GM21717 (cell line): Measurements from ENCODE around the gene JMJD6.
A peak's percentile ranks its signal among the peaks of the same experiment; 100 is the strongest.
"Not testable (repeated sequence)": the region's sequence is repeated elsewhere in the genome, so short reads cannot be mapped to it uniquely, and the experiment has no call there.

Source experiments
- ATAC-seq: cut with Tn5 transposase; IDR thresholded peaks from one replicate; pipeline ENCODE4 v1.9.1; 2021; ENCODE audit warnings: mild to moderate bottlenecking, moderate library complexity; ENCODE audit not compliant: unreplicated experiment

The JMJD6 gene

GRCh38 chr17:76726231-76726775, at the start of gene JMJD6:
JMJD6 (minus strand) TSS chr17:76726606; CDS start chr17:76726475, 131 bp downstream.
- ATAC-seq = peak; percentile 57

- no peak for ATAC-seq
Measured at GRCh38 chr17:76775021-76775600, 48.7 kb upstream of the JMJD6 start.

GRCh38 chr17:76772842-76773525, 46.6 kb upstream of the JMJD6 start:
- no peak for ATAC-seq

GRCh38 chr17:76758570-76758969, 32.2 kb upstream of the JMJD6 start:
- no peak for ATAC-seq

- no peak for ATAC-seq
Measured at GRCh38 chr17:76757256-76757655, 30.9 kb upstream of the JMJD6 start.

GRCh38 chr17:76755285-76755684, 28.9 kb upstream of the JMJD6 start:
- ATAC-seq = no peak

- no peak for ATAC-seq
Measured at GRCh38 chr17:76753061-76753961, 26.9 kb upstream of the JMJD6 start.

GRCh38 chr17:76752006-76752405, 25.6 kb upstream of the JMJD6 start:
- ATAC-seq = no peak

GRCh38 chr17:76751416-76751993, 25.1 kb upstream of the JMJD6 start:
- no peak for ATAC-seq

- no peak for ATAC-seq
Measured at GRCh38 chr17:76748657-76749056, 22.3 kb upstream of the JMJD6 start.

GRCh38 chr17:76747716-76748363, 21.4 kb upstream of the JMJD6 start:
- ATAC-seq = no peak

- not testable (repeated sequence) for ATAC-seq
Measured at GRCh38 chr17:76745785-76746184, 19.4 kb upstream of the JMJD6 start.

GRCh38 chr17:76744747-76745146, 18.3 kb upstream of the JMJD6 start:
- no peak for ATAC-seq

- ATAC-seq = no peak
Measured at GRCh38 chr17:76742958-76743357, 16.6 kb upstream of the JMJD6 start.

GRCh38 chr17:76740329-76741118, 14.1 kb upstream of the JMJD6 start:
- ATAC-seq = no peak

GRCh38 chr17:76739568-76740115, 13.2 kb upstream of the JMJD6 start:
- ATAC-seq = not testable (repeated sequence)

GRCh38 chr17:76738468-76738850, 12.1 kb upstream of the JMJD6 start:
- ATAC-seq = no peak

- peak; percentile 50 for ATAC-seq
Measured at GRCh38 chr17:76737676-76738467, 11.5 kb upstream of the JMJD6 start, which contains the start of gene MFSD11. MFSD11 (plus strand) TSS chr17:76738119; CDS start chr17:76738353, 234 bp downstream.
